Mucosa of descending colon (tissue), 3 donors: ENCODE measurements around the gene GALNT3. TPM values are rescaled to one million over a fixed set of nuclear protein-coding genes. Genes with fewer than 3 reads are reported as not detected.

Experiments used
- ATAC-seq: fragments of 200-7000 bp; cut with Tn5 transposase; one replicate; pipeline ENCODE4 v1.9.1; 2020; ENCODE audit warnings: mild to moderate bottlenecking, moderate library complexity
- DNase-seq, 3 donors: peaks; one replicate each; pipeline ENCODE4 v3.0.0-alpha.2; 2020
- H3K36me3 ChIP-seq: fragments of 200-600 bp; one replicate; pipeline ENCODE4 v1.8.0; 2021; ENCODE audit warnings: low read depth, mild to moderate bottlenecking
- H3K4me1 ChIP-seq: fragments of 200-600 bp; one replicate; pipeline ENCODE4 v1.8.0; 2021; ENCODE audit warnings: low read depth, mild to moderate bottlenecking
- H3K4me3 ChIP-seq: fragments of 200-600 bp; one replicate; pipeline ENCODE4 v1.8.0; 2021; ENCODE audit warnings: mild to moderate bottlenecking
- H3K9me3 ChIP-seq: fragments of 200-600 bp; one replicate; pipeline ENCODE4 v1.8.0; 2021; ENCODE audit warnings: mild to moderate bottlenecking
- CTCF ChIP-seq: fragments of 200-600 bp; IDR thresholded peaks from one replicate; pipeline ENCODE4 v1.8.0; 2022; ENCODE audit warnings: antibody characterized with exemption, mild to moderate bottlenecking
- intact Hi-C, 2 donors: fragments of 100-400 bp; cut with DNase I in 1 of 2; cut with micrococcal nuclease in 1 of 2; formaldehyde crosslinking; loops; one replicate each; pipeline versions ENCODE4 v1.11.0 to v1.11.1; 2022; cut with DNase I, micrococcal nuclease
- total RNA-seq, 3 donors: library from RNA; stranded (reverse); fragmentation: NEBNext Ultra II Directional in 2 of 3; extraction: Animal tissue kit (Norgen Biotek cat#: 25700) in 2 of 3; gene quantifications; one replicate each; pipeline versions ENCODE4 v1.2.1 to v1.2.4, GENCODE V29; 2021 to 2023
- donor health status: DM: no; HTN: no; CAD: no; lungs with moderate emphysema.
- donor health status: DM: no; HTN: no; CAD: no.
- donor health status: DM: no; HTN: yes; CAD: no.

Gene GALNT3
- total RNA-seq, 3 donors from 2014 or later: 33.4 to 82.8 (median 81.0) TPM

- DNase-seq (no peak), ATAC-seq (no peak)
- no peaks in the 10 kb centered on the region for H3K4me1 ChIP-seq
- intact Hi-C loops: loop anchor here in 1 of 2 donors (10.0 kb wide), 1 partner anchor 302 kb away; no protein-coding TSS in a partner anchor
- H3K9me3 ChIP-seq: no peaks in the 10 kb centered on the region
- no peak for TF ChIP-seq CTCF
- no peak overlapping the region for H3K4me3 ChIP-seq
- H3K36me3 ChIP-seq: no peaks in the 10 kb centered on the region
Observed at GRCh38 chr2:165706960-165707487, 87.0 kb downstream of the GALNT3 start.

- no peak for TF ChIP-seq CTCF
- Histone ChIP-seq H3K4me1 (no peaks in the 10 kb centered on the region), H3K9me3 (no peaks in the 10 kb centered on the region), H3K4me3 (no peak overlapping the region), H3K36me3 (no peaks in the 10 kb centered on the region)
- intact Hi-C loops: loop anchor here in 1 of 2 donors (10.0 kb wide), 1 partner anchor 296 kb away; no protein-coding TSS in a partner anchor
- ATAC-seq: peak; percentile 42
- DNase-seq: no peak
Observed at GRCh38 chr2:165701147-165701546, 92.9 kb downstream of the GALNT3 start.

- Histone ChIP-seq H3K9me3 (no peaks in the 10 kb centered on the region), H3K4me1 (no peaks in the 10 kb centered on the region), H3K4me3 (no peak overlapping the region), H3K36me3 (no peaks in the 10 kb centered on the region)
- no peak for TF ChIP-seq CTCF
- DNase-seq: no peak
- intact Hi-C loops: loop anchor here in 1 of 2 donors (10.0 kb wide), 1 partner anchor 296 kb away; no protein-coding TSS in a partner anchor
- no peak for ATAC-seq
Observed at GRCh38 chr2:165700531-165700930, 93.5 kb downstream of the GALNT3 start.

- no peak overlapping the region for H3K4me3 ChIP-seq
- intact Hi-C loops: loop anchor here (5.0 to 10.0 kb wide), 2 partner anchors 295 to 298 kb away; no protein-coding TSS in a partner anchor
- DNase-seq (no peak), ATAC-seq (no peak)
- no peaks in the 10 kb centered on the region for H3K36me3 ChIP-seq
- H3K4me1 ChIP-seq: no peaks in the 10 kb centered on the region
- H3K9me3 ChIP-seq: no peaks in the 10 kb centered on the region
- no peak for TF ChIP-seq CTCF
Observed at GRCh38 chr2:165699946-165700345, 94.1 kb downstream of the GALNT3 start.

GRCh38 chr2:165698444-165698884 lies 95.6 kb downstream of the GALNT3 start:
- intact Hi-C loops: loop anchor here in 1 of 2 donors (5.0 kb wide), 1 partner anchor 296 kb away; no protein-coding TSS in a partner anchor
- H3K36me3 ChIP-seq: no peaks in the 10 kb centered on the region
- no peaks in the 10 kb centered on the region for H3K4me1 ChIP-seq
- TF ChIP-seq CTCF: no peak
- no peak overlapping the region for H3K4me3 ChIP-seq
- no peaks in the 10 kb centered on the region for H3K9me3 ChIP-seq
- peak in 1 of 3 donors; percentile 55 for DNase-seq
- peak; percentile 71 for ATAC-seq
